ENCODE results near the gene GDI2.
A peak's percentile ranks its signal among the peaks of the same experiment; 100 is the strongest.

The GDI2 gene

GRCh38 chr10:5738427-5738826 is 74.8 kb downstream of the GDI2 start:
- peaks cover 4 to 10% (median 8%) of the 10 kb centered on the region in 4 experiments for H3K4me1 ChIP-seq (ENCODE audit: control extremely low read depth in 1 of 4, control insufficient read depth in 4 of 4, insufficient read depth in 4 of 4, low read length in 3 of 4)
- no peaks in the 10 kb centered on the region for H3K9me3 ChIP-seq (ENCODE audit: control extremely low read depth in 1 of 5, control insufficient read depth in 4 of 5, insufficient read depth in 2 of 5, low read depth in 1 of 5, low read length in 4 of 5)
- WGBS (ENCODE audit: insufficient coverage), result 100% methylated on average over 2 of the region's 2 CpGs
- no peak overlapping the region for H3K4me3 ChIP-seq (ENCODE audit: control insufficient read depth in 1 of 7, extremely low read depth in 1 of 7, insufficient read depth in 4 of 7, low read depth in 2 of 7, low read length in 6 of 7)
- peaks cover 17 to 48% (median 31%) of the 10 kb centered on the region in 4 experiments for H3K36me3 ChIP-seq (ENCODE audit: control insufficient read depth in 4 of 4, insufficient read depth in 4 of 4, low read length in 3 of 4)
- POLR2A ChIA-PET, result no interaction called here
- H3K27ac ChIP-seq (ENCODE audit: insufficient read depth in 1 of 2, low read depth in 1 of 2, low read length in 2 of 2, poor library complexity in 1 of 2, severe bottlenecking in 2 of 2), result no peak overlapping the region
- no peak for DNase-seq
- CTCF ChIA-PET, result no interaction called here
- H3K27me3 ChIP-seq (replicated peaks in 2 of 5; ENCODE audit: control insufficient read depth in 4 of 5, insufficient read depth in 5 of 5, low read length in 4 of 5), result no peaks in the 10 kb centered on the region

GRCh38 chr10:5737352-5737751 is 75.9 kb downstream of the GDI2 start:
- CTCF ChIA-PET, result interaction anchor here (0.6 to 1.4 kb wide), 4 partner anchors 9 to 72 kb away, joined by 3 read pairs; no protein-coding TSS in a partner anchor
- 100% methylated on average over 4 of the region's 5 CpGs for WGBS (ENCODE audit: insufficient coverage)
- Histone ChIP-seq H3K9me3 (ENCODE audit: control extremely low read depth in 1 of 5, control insufficient read depth in 4 of 5, insufficient read depth in 2 of 5, low read depth in 1 of 5, low read length in 4 of 5) (no peaks in the 10 kb centered on the region), H3K27me3 (replicated peaks in 2 of 5; ENCODE audit: control insufficient read depth in 4 of 5, insufficient read depth in 5 of 5, low read length in 4 of 5) (no peaks in the 10 kb centered on the region), H3K36me3 (ENCODE audit: control insufficient read depth in 4 of 4, insufficient read depth in 4 of 4, low read length in 3 of 4) (peaks cover 16 to 44% (median 28%) of the 10 kb centered on the region in 4 experiments), H3K27ac (ENCODE audit: insufficient read depth in 1 of 2, low read depth in 1 of 2, low read length in 2 of 2, poor library complexity in 1 of 2, severe bottlenecking in 2 of 2) (no peak overlapping the region), H3K4me1 (ENCODE audit: control extremely low read depth in 1 of 4, control insufficient read depth in 4 of 4, insufficient read depth in 4 of 4, low read length in 3 of 4) (peaks cover 4 to 10% (median 8%) of the 10 kb centered on the region in 4 experiments), H3K4me3 (ENCODE audit: control insufficient read depth in 1 of 7, extremely low read depth in 1 of 7, insufficient read depth in 4 of 7, low read depth in 2 of 7, low read length in 6 of 7) (no peak overlapping the region)
- POLR2A ChIA-PET, result no interaction called here
- DNase-seq, result peak; percentile 4 to 32 (median 22)

- peaks cover 1 to 9% (median 8%) of the 10 kb centered on the region in 4 experiments for H3K4me1 ChIP-seq (ENCODE audit: control extremely low read depth in 1 of 4, control insufficient read depth in 4 of 4, insufficient read depth in 4 of 4, low read length in 3 of 4)
- no peaks in the 10 kb centered on the region for H3K27me3 ChIP-seq (replicated peaks in 2 of 5; ENCODE audit: control insufficient read depth in 4 of 5, insufficient read depth in 5 of 5, low read length in 4 of 5)
- no peak for DNase-seq
- no CpG with 5 or more reads among the region's 1 CpG for WGBS (ENCODE audit: insufficient coverage)
- no peaks in the 10 kb centered on the region for H3K9me3 ChIP-seq (ENCODE audit: control extremely low read depth in 1 of 5, control insufficient read depth in 4 of 5, insufficient read depth in 2 of 5, low read depth in 1 of 5, low read length in 4 of 5)
- H3K36me3 ChIP-seq (ENCODE audit: control insufficient read depth in 4 of 4, insufficient read depth in 4 of 4, low read length in 3 of 4), result peaks cover 20 to 48% (median 30%) of the 10 kb centered on the region in 4 experiments
- no peak overlapping the region for H3K27ac ChIP-seq (ENCODE audit: insufficient read depth in 1 of 2, low read depth in 1 of 2, low read length in 2 of 2, poor library complexity in 1 of 2, severe bottlenecking in 2 of 2)
- no peak overlapping the region for H3K4me3 ChIP-seq (ENCODE audit: control insufficient read depth in 1 of 7, extremely low read depth in 1 of 7, insufficient read depth in 4 of 7, low read depth in 2 of 7, low read length in 6 of 7)
- POLR2A ChIA-PET, result no interaction called here
- CTCF ChIA-PET, result interaction anchor here (1.0 to 1.4 kb wide), 3 partner anchors 45 to 71 kb away, joined by 3 read pairs; no protein-coding TSS in a partner anchor
These were observed 76.6 kb downstream of the GDI2 start for GRCh38 chr10:5736591-5736990.

GRCh38 chr10:5735119-5735518 is 78.1 kb downstream of the GDI2 start:
- Histone ChIP-seq H3K36me3 (ENCODE audit: control insufficient read depth in 4 of 4, insufficient read depth in 4 of 4, low read length in 3 of 4) (peaks cover 19 to 58% (median 35%) of the 10 kb centered on the region in 4 experiments), H3K27ac (ENCODE audit: insufficient read depth in 1 of 2, low read depth in 1 of 2, low read length in 2 of 2, poor library complexity in 1 of 2, severe bottlenecking in 2 of 2) (peak overlapping the region in 1 of 2 experiments; percentile 12), H3K4me3 (ENCODE audit: control insufficient read depth in 1 of 7, extremely low read depth in 1 of 7, insufficient read depth in 4 of 7, low read depth in 2 of 7, low read length in 6 of 7) (no peak overlapping the region), H3K4me1 (ENCODE audit: control extremely low read depth in 1 of 4, control insufficient read depth in 4 of 4, insufficient read depth in 4 of 4, low read length in 3 of 4) (no peaks in the 10 kb centered on the region), H3K27me3 (replicated peaks in 2 of 5; ENCODE audit: control insufficient read depth in 4 of 5, insufficient read depth in 5 of 5, low read length in 4 of 5) (no peaks in the 10 kb centered on the region), H3K9me3 (ENCODE audit: control extremely low read depth in 1 of 5, control insufficient read depth in 4 of 5, insufficient read depth in 2 of 5, low read depth in 1 of 5, low read length in 4 of 5) (no peaks in the 10 kb centered on the region)
- ChIA-PET POLR2A (no interaction called here), CTCF (no interaction called here)
- DNase-seq, result no peak
- 100% methylated on average over 1 of the region's 1 CpG for WGBS (ENCODE audit: insufficient coverage)

- no peak for DNase-seq
- no peaks in the 10 kb centered on the region for H3K9me3 ChIP-seq (ENCODE audit: control extremely low read depth in 1 of 5, control insufficient read depth in 4 of 5, insufficient read depth in 2 of 5, low read depth in 1 of 5, low read length in 4 of 5)
- no peak overlapping the region for H3K27ac ChIP-seq (ENCODE audit: insufficient read depth in 1 of 2, low read depth in 1 of 2, low read length in 2 of 2, poor library complexity in 1 of 2, severe bottlenecking in 2 of 2)
- H3K36me3 ChIP-seq (ENCODE audit: control insufficient read depth in 4 of 4, insufficient read depth in 4 of 4, low read length in 3 of 4), result peaks cover 19 to 47% (median 32%) of the 10 kb centered on the region in 4 experiments
- no peak overlapping the region for H3K4me3 ChIP-seq (ENCODE audit: control insufficient read depth in 1 of 7, extremely low read depth in 1 of 7, insufficient read depth in 4 of 7, low read depth in 2 of 7, low read length in 6 of 7)
- CTCF ChIA-PET, result interaction anchor here (0.6 to 1.4 kb wide), 2 partner anchors 9 to 925 kb away, joined by 4 read pairs; no protein-coding TSS in a partner anchor
- WGBS (ENCODE audit: insufficient coverage), result 93% methylated on average over 4 of the region's 4 CpGs
- POLR2A ChIA-PET, result no interaction called here
- H3K27me3 ChIP-seq (replicated peaks in 2 of 5; ENCODE audit: control insufficient read depth in 4 of 5, insufficient read depth in 5 of 5, low read length in 4 of 5), result no peaks in the 10 kb centered on the region
- H3K4me1 ChIP-seq (ENCODE audit: control extremely low read depth in 1 of 4, control insufficient read depth in 4 of 4, insufficient read depth in 4 of 4, low read length in 3 of 4), result no peaks in the 10 kb centered on the region
These were observed 81.1 kb downstream of the GDI2 start for GRCh38 chr10:5732141-5732540.

GRCh38 chr10:5731559-5731958 is 81.7 kb downstream of the GDI2 start:
- Histone ChIP-seq H3K9me3 (ENCODE audit: control extremely low read depth in 1 of 5, control insufficient read depth in 4 of 5, insufficient read depth in 2 of 5, low read depth in 1 of 5, low read length in 4 of 5) (no peaks in the 10 kb centered on the region), H3K27me3 (replicated peaks in 2 of 5; ENCODE audit: control insufficient read depth in 4 of 5, insufficient read depth in 5 of 5, low read length in 4 of 5) (no peaks in the 10 kb centered on the region), H3K27ac (ENCODE audit: insufficient read depth in 1 of 2, low read depth in 1 of 2, low read length in 2 of 2, poor library complexity in 1 of 2, severe bottlenecking in 2 of 2) (no peak overlapping the region), H3K36me3 (ENCODE audit: control insufficient read depth in 4 of 4, insufficient read depth in 4 of 4, low read length in 3 of 4) (peaks cover 19 to 52% (median 35%) of the 10 kb centered on the region in 4 experiments), H3K4me3 (ENCODE audit: control insufficient read depth in 1 of 7, extremely low read depth in 1 of 7, insufficient read depth in 4 of 7, low read depth in 2 of 7, low read length in 6 of 7) (no peak overlapping the region), H3K4me1 (ENCODE audit: control extremely low read depth in 1 of 4, control insufficient read depth in 4 of 4, insufficient read depth in 4 of 4, low read length in 3 of 4) (no peaks in the 10 kb centered on the region)
- ChIA-PET POLR2A (no interaction called here), CTCF (interaction anchor here (0.6 to 1.4 kb wide), 2 partner anchors 10 to 925 kb away, joined by 4 read pairs; no protein-coding TSS in a partner anchor)
- 90% methylated on average over 2 of the region's 3 CpGs for WGBS (ENCODE audit: insufficient coverage)
- DNase-seq, result no peak

GRCh38 chr10:5730766-5731165 is 82.5 kb downstream of the GDI2 start:
- H3K4me3 ChIP-seq (ENCODE audit: control insufficient read depth in 1 of 7, extremely low read depth in 1 of 7, insufficient read depth in 4 of 7, low read depth in 2 of 7, low read length in 6 of 7), result no peak overlapping the region
- no peaks in the 10 kb centered on the region for H3K4me1 ChIP-seq (ENCODE audit: control extremely low read depth in 1 of 4, control insufficient read depth in 4 of 4, insufficient read depth in 4 of 4, low read length in 3 of 4)
- CTCF ChIA-PET, result no interaction called here
- H3K27ac ChIP-seq (ENCODE audit: insufficient read depth in 1 of 2, low read depth in 1 of 2, low read length in 2 of 2, poor library complexity in 1 of 2, severe bottlenecking in 2 of 2), result no peak overlapping the region
- WGBS (ENCODE audit: insufficient coverage), result 100% methylated on average over 3 of the region's 4 CpGs
- H3K9me3 ChIP-seq (ENCODE audit: control extremely low read depth in 1 of 5, control insufficient read depth in 4 of 5, insufficient read depth in 2 of 5, low read depth in 1 of 5, low read length in 4 of 5), result no peaks in the 10 kb centered on the region
- H3K27me3 ChIP-seq (replicated peaks in 2 of 5; ENCODE audit: control insufficient read depth in 4 of 5, insufficient read depth in 5 of 5, low read length in 4 of 5), result no peaks in the 10 kb centered on the region
- DNase-seq, result no peak
- peaks cover 19 to 50% (median 36%) of the 10 kb centered on the region in 4 experiments for H3K36me3 ChIP-seq (ENCODE audit: control insufficient read depth in 4 of 4, insufficient read depth in 4 of 4, low read length in 3 of 4)
- POLR2A ChIA-PET, result no interaction called here
